ENCODE results near the gene CYBC1. TPM values are rescaled to one million over a fixed set of nuclear protein-coding genes. Genes with fewer than 3 reads are reported as not detected.

Gene CYBC1
- polyA plus RNA-seq, 3 donors = 160 to 225 (median 217) TPM

GRCh38 chr17:82392941-82393340, 57.6 kb downstream of the CYBC1 start:
- peaks cover 0 to 1% of the 10 kb centered on the region in 2 donors for H3K27me3 ChIP-seq (ENCODE audit: control insufficient read depth in 2 of 2, insufficient read depth in 2 of 2, low read length in 2 of 2)
- no peak overlapping the region for H2AFZ ChIP-seq (ENCODE audit: insufficient read depth, low read depth, low read length, poor library complexity, severe bottlenecking)
- peaks cover under 1 to 8% (median 6%) of the 10 kb centered on the region in 3 donors for H3K27me3 Mint-ChIP-seq (ENCODE audit: low read depth in 3 of 3)
- H3K27ac Mint-ChIP-seq = no peak overlapping the region
- no peak overlapping the region for H3K4me3 Mint-ChIP-seq
- intact Hi-C loops (cut with micrococcal nuclease) = no loop called here
- WGBS (ENCODE audit: insufficient coverage) = 92% methylated on average over 12 of the region's 15 CpGs
- no peaks in the 10 kb centered on the region for H3K9me3 ChIP-seq (replicated peaks in 1 of 2; ENCODE audit: control insufficient read depth in 1 of 2, insufficient read depth in 1 of 2, low read length in 2 of 2)
- H3K9me3 Mint-ChIP-seq = peaks cover 0 to 6% (median 0%) of the 10 kb centered on the region in 7 donors
- no peak for DNase-seq
- no peak overlapping the region for H3K4me3 ChIP-seq (replicated peaks in 1 of 3; ENCODE audit: low read depth in 2 of 3, low read length in 3 of 3)
- no peaks in the 10 kb centered on the region for H3K79me2 ChIP-seq (ENCODE audit: insufficient read depth, low read length)
- H3K27ac ChIP-seq (ENCODE audit: low read depth in 1 of 2, low read length in 2 of 2) = no peak overlapping the region
- H3K36me3 ChIP-seq (replicated peaks in 1 of 2; ENCODE audit: control insufficient read depth in 1 of 2, insufficient read depth in 2 of 2, low read length in 2 of 2) = peaks cover 0 to 20% of the 10 kb centered on the region in 2 donors
- H3K36me3 Mint-ChIP-seq = peaks cover 26 to 44% of the 10 kb centered on the region in 2 donors
- TF ChIP-seq, protein P1, sequence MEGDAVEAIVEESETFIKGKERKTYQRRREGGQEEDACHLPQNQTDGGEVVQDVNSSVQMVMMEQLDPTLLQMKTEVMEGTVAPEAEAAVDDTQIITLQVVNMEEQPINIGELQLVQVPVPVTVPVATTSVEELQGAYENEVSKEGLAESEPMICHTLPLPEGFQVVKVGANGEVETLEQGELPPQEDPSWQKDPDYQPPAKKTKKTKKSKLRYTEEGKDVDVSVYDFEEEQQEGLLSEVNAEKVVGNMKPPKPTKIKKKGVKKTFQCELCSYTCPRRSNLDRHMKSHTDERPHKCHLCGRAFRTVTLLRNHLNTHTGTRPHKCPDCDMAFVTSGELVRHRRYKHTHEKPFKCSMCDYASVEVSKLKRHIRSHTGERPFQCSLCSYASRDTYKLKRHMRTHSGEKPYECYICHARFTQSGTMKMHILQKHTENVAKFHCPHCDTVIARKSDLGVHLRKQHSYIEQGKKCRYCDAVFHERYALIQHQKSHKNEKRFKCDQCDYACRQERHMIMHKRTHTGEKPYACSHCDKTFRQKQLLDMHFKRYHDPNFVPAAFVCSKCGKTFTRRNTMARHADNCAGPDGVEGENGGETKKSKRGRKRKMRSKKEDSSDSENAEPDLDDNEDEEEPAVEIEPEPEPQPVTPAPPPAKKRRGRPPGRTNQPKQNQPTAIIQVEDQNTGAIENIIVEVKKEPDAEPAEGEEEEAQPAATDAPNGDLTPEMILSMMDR (IDR thresholded peaks at IDR 0.05) = no peak
- no peak overlapping the region for H3K9ac ChIP-seq (ENCODE audit: insufficient read depth, low read length, poor library complexity, severe bottlenecking)
- no peaks in the 10 kb centered on the region for H4K20me1 ChIP-seq (ENCODE audit: insufficient read depth, low read length)
- H3K4me2 ChIP-seq (replicated peaks; ENCODE audit: extremely low read depth, low read length, poor library complexity, severe bottlenecking) = no peak overlapping the region
- H3K4me1 ChIP-seq (ENCODE audit: control insufficient read depth in 1 of 2, insufficient read depth in 2 of 2, low read length in 2 of 2) = no peaks in the 10 kb centered on the region
- peaks cover 4% of the 10 kb centered on the region for H3K4me1 Mint-ChIP-seq

Small RNA genes within 50 kb of the gene (small RNA-seq; reads per million reads assigned to genes)
- gene RF00019 (ENCODE audit: insufficient read length, low read depth) = not detected

Other genes starting within 250 kb of the CYBC1 start
- 10 to 100 TPM; 17.1 to 43.8 (median 20.1) TPM for gene CCDC57, start 237.9 kb downstream of the CYBC1 start, polyA plus RNA-seq
- 100 to 1,000 TPM in 1 of 3 donors, 10 to 100 TPM in 2; 26.3 to 103 (median 35.3) TPM for gene SLC16A3, start 221.7 kb downstream of the CYBC1 start, polyA plus RNA-seq
- gene CSNK1D, start 177.1 kb downstream of the CYBC1 start, polyA plus RNA-seq = 100 to 1,000 TPM in 1 of 3 donors, 10 to 100 TPM in 2; 47.0 to 299 (median 60.9) TPM
- gene CD7, start 133.1 kb downstream of the CYBC1 start, polyA plus RNA-seq = 1 to 10 TPM in 1 of 3 donors, under 1 TPM in 2; 0.38 to 3.6 (median 0.42) TPM
- gene SECTM1, start 117.0 kb downstream of the CYBC1 start, polyA plus RNA-seq = 100 to 1,000 TPM; 136 to 209 (median 188) TPM
- not detected for gene TEX19, start 91.5 kb downstream of the CYBC1 start, polyA plus RNA-seq
- not detected for gene UTS2R, start 79.0 kb downstream of the CYBC1 start, polyA plus RNA-seq
- 10 to 100 TPM in 2 of 3 donors, 1 to 10 TPM in 1; 8.9 to 61.5 (median 12.7) TPM for gene HEXD, start 32.4 kb downstream of the CYBC1 start, polyA plus RNA-seq
- 10 to 100 TPM; 17.9 to 36.4 (median 25.2) TPM for gene OGFOD3, start 32.2 kb downstream of the CYBC1 start, polyA plus RNA-seq
- 100 to 1,000 TPM in 2 of 3 donors, 10 to 100 TPM in 1; 91.2 to 101 (median 100) TPM for gene NARF, start 8.0 kb upstream of the CYBC1 start, polyA plus RNA-seq
- 10 to 100 TPM in 1 of 3 donors, 1 to 10 TPM in 2; 3.5 to 18.4 (median 4.7) TPM for gene FOXK2, start 69.0 kb upstream of the CYBC1 start, polyA plus RNA-seq
- gene WDR45B, start 197.7 kb upstream of the CYBC1 start, polyA plus RNA-seq = 10 to 100 TPM; 42.6 to 82.6 (median 60.3) TPM
- 1 to 10 TPM in 1 of 3 donors, under 1 TPM in 2; 0.75 to 2.2 (median 0.95) TPM for gene RAB40B, start 247.9 kb upstream of the CYBC1 start, polyA plus RNA-seq